HUES64 (cell line): ENCODE measurements around the gene AMBRA1.

Source experiments
- H3K27ac ChIP-seq: 2 replicates; pipeline ENCODE4 v1.7.0; 2013; ENCODE audit warnings: low read depth, low read length, inconsistent platforms
- H3K27me3 ChIP-seq: 2 replicates; pipeline ENCODE4 v1.6.1; 2013; ENCODE audit warnings: mild to moderate bottlenecking, low read length; ENCODE audit not compliant: insufficient read depth
- H3K36me3 ChIP-seq: 2 replicates; pipeline ENCODE4 v1.6.1; 2013; ENCODE audit warnings: mild to moderate bottlenecking, low read length; ENCODE audit not compliant: insufficient read depth
- H3K4me1 ChIP-seq: 2 replicates; pipeline ENCODE4 v1.6.1; 2013; ENCODE audit warnings: mild to moderate bottlenecking, low read length, moderate library complexity; ENCODE audit not compliant: insufficient read depth
- H3K4me3 ChIP-seq: 2 replicates; pipeline ENCODE4 v1.5.1; 2013; ENCODE audit warnings: mild to moderate bottlenecking, low read length, moderate library complexity
- H3K9ac ChIP-seq: 2 replicates; pipeline ENCODE4 v1.6.1; 2013; ENCODE audit warnings: mild to moderate bottlenecking, low read depth, low read length
- H3K9me3 ChIP-seq: 2 replicates; pipeline ENCODE4 v1.6.1; 2013; ENCODE audit warnings: low read depth, low read length; ENCODE audit not compliant: insufficient read depth
- WGBS: fragments of 150-250, 120-280 bp; methylation state at CpG from one replicate; pipeline ENCODE4 v1.1.7; 2013; ENCODE audit warnings: missing lambda C conversion rate; 5-methylcytosine and 5-hydroxymethylcytosine counted together

Gene AMBRA1

DNA sequence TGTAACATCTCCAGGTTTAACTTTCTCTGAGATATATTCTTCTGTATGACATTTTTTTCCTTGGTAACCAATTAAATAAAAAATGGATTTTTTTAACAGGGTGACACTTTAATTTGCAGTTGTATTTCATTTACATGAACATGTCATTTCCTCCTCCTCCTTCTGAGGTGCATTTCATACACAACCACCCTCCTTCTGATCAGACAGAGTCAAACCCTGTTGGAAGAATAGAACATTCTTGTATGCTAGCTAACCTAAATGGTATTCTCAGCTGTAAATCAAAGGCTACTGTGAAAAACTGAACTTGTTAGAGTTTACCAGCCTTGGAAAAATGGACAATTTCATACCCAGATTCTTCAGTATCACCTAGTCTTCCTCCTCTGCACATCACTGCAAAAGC, 149.5 kb downstream of the AMBRA1 start:
- H3K36me3 ChIP-seq: peaks cover 10% of the 10 kb centered on the region
- H3K9me3 ChIP-seq: no peaks in the 10 kb centered on the region
- H3K4me3 ChIP-seq: no peak overlapping the region
- H3K4me1 ChIP-seq: peaks cover 9% of the 10 kb centered on the region; the same call in 1 of the 2 replicates
- no peaks in the 10 kb centered on the region for H3K27me3 ChIP-seq
- no peak overlapping the region for H3K9ac ChIP-seq
- no peak overlapping the region for H3K27ac ChIP-seq

DNA sequence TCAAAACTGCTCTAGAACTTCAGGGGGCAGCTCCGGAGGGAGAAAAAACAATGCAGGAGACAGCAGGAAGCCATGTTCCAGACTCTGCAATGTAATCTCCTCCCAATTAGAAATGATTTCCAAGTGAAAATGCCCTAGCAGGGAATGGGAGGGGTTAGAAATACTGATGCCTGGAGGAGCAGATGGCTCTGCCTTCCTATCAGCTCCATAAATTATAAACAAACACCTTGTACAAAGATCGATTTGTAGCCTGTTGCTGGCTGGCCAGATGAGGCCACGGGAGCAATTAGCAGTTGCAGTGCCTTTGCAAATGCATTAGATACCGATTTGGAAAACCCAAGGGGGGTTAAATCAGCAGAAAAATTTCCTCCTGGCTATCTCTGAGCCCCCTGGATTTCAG, 155.6 kb downstream of the AMBRA1 start:
- Histone ChIP-seq H3K4me1 (peaks cover 30% of the 10 kb centered on the region), H3K36me3 (peaks cover 20% of the 10 kb centered on the region), H3K4me3 (no peak overlapping the region), H3K9ac (no peak overlapping the region), H3K27ac (no peak overlapping the region), H3K27me3 (no peaks in the 10 kb centered on the region), H3K9me3 (no peaks in the 10 kb centered on the region)
- 68% methylated on average over 4 of the region's 4 CpGs for WGBS

DNA sequence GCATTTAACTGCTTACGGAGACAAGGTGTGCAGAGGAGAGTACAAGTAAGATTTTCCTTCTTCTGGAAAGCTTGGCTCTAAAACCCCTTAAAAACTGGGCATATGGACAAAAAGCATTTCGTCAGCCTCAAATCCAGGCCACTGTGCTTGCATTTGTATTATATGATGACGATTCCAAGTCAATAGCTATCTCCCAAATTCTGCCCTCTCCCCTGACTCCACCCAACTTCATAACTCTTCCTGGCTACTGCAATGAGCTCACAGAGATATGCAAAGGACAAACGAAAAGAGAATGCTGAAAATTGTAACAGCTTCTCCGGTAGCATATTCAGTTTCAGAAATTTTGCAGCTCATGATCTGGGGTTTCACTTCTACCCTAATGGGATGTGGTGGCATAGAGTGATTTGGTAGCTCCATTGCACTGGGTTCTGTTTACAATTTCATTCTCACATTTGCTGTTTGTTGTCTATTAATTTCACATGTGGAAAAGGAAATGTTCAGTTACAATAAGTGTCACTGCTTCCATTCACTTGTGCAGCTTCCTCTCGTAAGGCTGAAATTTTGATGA, 156.6 kb downstream of the AMBRA1 start:
- H3K36me3 ChIP-seq: peaks cover 27% of the 10 kb centered on the region
- 97% methylated on average over 6 of the region's 6 CpGs for WGBS

DNA sequence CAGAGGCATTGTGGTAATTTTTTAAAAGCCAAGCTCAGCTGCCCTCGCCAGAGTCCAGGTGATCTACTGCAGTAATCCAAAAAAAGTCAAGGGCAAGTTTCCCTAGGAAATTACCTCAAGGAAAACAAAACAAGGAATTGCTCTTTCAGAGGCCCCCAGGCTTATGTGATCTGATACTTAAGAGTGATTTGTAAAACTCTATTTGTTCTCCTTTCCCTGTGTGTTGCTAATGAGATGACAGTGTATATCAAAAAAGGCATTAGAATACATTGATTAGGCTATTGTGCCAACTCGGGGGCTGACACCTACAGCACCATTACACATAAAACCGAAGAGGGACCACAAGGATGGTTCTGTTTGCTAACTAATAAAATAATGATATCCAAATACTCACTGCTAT, 157.7 kb downstream of the AMBRA1 start:
- H3K4me1 ChIP-seq: peaks cover 30% of the 10 kb centered on the region
- no peaks in the 10 kb centered on the region for H3K9me3 ChIP-seq
- H3K27me3 ChIP-seq: no peaks in the 10 kb centered on the region
- H3K4me3 ChIP-seq: no peak overlapping the region
- 44% methylated on average over 2 of the region's 3 CpGs for WGBS
- peaks cover 35% of the 10 kb centered on the region for H3K36me3 ChIP-seq
- H3K9ac ChIP-seq: no peak overlapping the region
- H3K27ac ChIP-seq: peak overlapping the region; percentile 23; the same call in 1 of the 2 replicates

More for the DNA sequence above, 156.6 kb downstream of the AMBRA1 start:
- Histone ChIP-seq H3K9ac (no peak overlapping the region), H3K4me1 (peaks cover 30% of the 10 kb centered on the region), H3K4me3 (no peak overlapping the region), H3K9me3 (no peaks in the 10 kb centered on the region), H3K27ac (no peak overlapping the region), H3K27me3 (no peaks in the 10 kb centered on the region)

DNA sequence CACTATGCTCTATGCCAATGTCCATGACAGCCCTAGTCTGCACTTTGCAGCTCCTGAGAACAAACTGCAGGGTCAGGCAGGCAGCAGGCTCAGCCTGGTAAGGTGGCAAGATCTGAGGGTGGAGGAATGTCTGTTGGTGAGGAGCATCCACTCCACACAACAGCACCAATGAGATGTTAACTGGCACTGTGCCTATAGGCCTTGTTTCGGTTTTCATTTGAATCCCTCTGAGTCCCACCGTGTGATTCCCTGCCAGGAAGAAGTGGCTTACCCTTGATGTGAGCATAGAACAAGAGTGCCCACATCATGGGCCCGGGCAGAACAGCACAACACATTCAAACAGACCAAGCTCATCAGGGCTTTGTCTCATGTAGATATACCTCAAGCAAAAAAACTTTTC, 158.1 kb downstream of the AMBRA1 start:
- Histone ChIP-seq H3K27me3 (no peaks in the 10 kb centered on the region), H3K9ac (peak overlapping the region; percentile 28), H3K4me3 (no peak overlapping the region), H3K36me3 (peaks cover 39% of the 10 kb centered on the region), H3K4me1 (peaks cover 30% of the 10 kb centered on the region), H3K27ac (peak overlapping the region; percentile 23; the same call in 1 of the 2 replicates), H3K9me3 (no peaks in the 10 kb centered on the region)
- WGBS: 79% methylated on average over 3 of the region's 3 CpGs

DNA sequence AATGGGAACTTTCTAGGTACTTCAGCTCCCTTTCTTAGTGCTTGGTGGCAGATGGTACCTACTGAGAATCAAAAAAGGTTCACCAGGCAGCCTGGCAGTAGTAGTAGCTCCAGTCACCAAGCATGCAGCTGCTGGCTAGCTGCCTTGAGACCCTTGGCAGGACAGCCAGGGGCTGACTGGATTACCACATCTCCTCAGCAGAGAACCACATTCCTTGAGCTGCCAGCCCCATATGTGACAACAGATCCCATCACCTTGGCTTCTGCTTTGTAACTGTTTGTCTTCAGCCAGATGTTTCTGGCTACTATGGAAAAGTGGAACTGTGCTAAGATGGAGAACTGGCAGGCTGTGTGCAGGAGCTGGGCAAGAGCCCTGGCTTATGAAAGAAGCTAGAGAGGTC, 162.6 kb downstream of the AMBRA1 start:
- H3K4me1 ChIP-seq: peaks cover 17% of the 10 kb centered on the region
- no peak overlapping the region for H3K9ac ChIP-seq
- no peak overlapping the region for H3K27ac ChIP-seq
- no peaks in the 10 kb centered on the region for H3K27me3 ChIP-seq
- no peaks in the 10 kb centered on the region for H3K9me3 ChIP-seq
- peaks cover 42% of the 10 kb centered on the region for H3K36me3 ChIP-seq
- H3K4me3 ChIP-seq: no peak overlapping the region

DNA sequence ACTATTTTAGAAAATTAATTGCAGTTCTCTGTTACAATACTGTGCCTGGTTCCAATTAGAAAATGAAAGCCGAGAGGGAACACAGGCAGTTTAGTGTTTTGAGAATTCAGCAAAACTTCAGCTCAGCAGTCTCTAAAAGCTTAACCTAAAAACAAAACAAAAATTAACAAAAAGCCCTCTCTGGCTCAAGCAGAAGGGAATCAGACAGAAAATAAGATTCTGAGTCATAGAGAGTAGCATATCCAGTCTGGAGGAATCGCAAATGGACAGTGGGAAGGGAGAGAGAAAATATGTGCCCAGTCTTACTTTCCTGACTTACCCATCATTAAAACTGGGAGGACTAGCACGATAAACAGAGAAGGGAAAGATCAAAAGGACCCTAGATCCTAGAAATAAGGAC, 164.1 kb downstream of the AMBRA1 start:
- no peak overlapping the region for H3K4me3 ChIP-seq
- no peak overlapping the region for H3K27ac ChIP-seq
- no peaks in the 10 kb centered on the region for H3K9me3 ChIP-seq
- H3K27me3 ChIP-seq: no peaks in the 10 kb centered on the region
- peaks cover 39% of the 10 kb centered on the region for H3K36me3 ChIP-seq
- no peak overlapping the region for H3K9ac ChIP-seq
- 98% methylated on average over 2 of the region's 3 CpGs for WGBS
- H3K4me1 ChIP-seq: peaks cover 10% of the 10 kb centered on the region; the same call in 1 of the 2 replicates

DNA sequence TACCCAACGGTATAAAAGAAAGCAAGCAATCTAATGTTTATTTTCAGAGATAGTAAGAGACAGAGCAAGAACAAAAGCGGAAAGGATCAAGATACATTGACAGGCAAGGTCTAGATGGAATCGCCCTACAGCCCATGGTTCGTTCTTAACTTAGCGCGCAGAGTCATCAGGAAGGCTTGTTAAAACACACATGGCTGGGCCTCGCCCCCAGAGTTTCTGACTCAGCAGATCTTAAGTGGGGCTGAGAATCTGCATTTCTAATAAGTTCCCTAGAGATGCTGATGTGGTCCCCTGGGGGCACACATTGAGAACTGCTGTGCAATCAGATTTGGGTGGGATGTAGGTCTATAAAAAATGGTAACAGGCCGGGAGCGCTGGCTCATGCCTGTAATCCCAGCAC, 166.5 kb downstream of the AMBRA1 start:
- 63% methylated on average over 9 of the region's 9 CpGs for WGBS
- H3K4me3 ChIP-seq: no peak overlapping the region
- no peaks in the 10 kb centered on the region for H3K9me3 ChIP-seq
- H3K27me3 ChIP-seq: no peaks in the 10 kb centered on the region
- 0 out of 2 replicates have a peak overlapping the region, but pooled peaks have one; percentile 15 for H3K27ac ChIP-seq
- H3K36me3 ChIP-seq: peaks cover 23% of the 10 kb centered on the region
- peaks cover 10% of the 10 kb centered on the region; the same call in 1 of the 2 replicates for H3K4me1 ChIP-seq
- no peak overlapping the region for H3K9ac ChIP-seq

DNA sequence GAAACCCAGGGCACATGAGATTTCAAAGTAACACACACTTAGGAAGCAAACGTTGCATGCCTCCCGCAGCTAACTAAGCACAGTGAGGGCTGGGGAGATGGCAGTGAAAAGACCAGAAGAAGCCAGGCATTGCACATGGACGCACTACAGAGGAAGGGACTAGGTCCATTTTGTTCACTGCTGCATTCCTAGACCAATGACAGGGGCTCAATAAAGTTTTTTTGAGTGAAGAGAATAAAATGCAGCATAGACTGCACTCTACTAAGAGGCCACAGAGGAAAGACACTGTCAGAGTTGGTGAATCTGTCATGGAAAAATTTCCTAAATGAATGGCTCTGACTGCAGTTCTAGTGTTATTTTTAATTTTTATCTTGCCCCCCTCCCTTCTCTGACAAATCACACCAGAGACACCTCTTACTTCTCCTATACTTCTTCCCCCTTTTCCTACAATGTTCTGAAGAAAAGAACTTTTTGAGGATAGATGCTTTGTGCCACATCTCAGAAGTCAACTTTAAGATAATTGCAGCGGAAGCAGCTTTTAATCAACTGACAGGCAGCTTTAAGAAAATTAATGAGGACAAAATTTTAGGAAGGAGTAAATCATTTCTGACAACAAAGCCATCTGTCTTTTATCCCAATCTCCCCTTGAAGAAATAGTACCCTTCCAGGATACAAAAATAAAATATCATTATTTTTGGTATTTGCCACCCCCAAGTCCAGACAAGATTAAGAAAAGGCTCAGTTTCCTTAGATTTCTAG, 167.4 kb downstream of the AMBRA1 start:
- peaks cover 23% of the 10 kb centered on the region for H3K36me3 ChIP-seq
- H3K9me3 ChIP-seq: no peaks in the 10 kb centered on the region
- no peak overlapping the region for H3K27ac ChIP-seq
- H3K9ac ChIP-seq: no peak overlapping the region
- no peaks in the 10 kb centered on the region for H3K27me3 ChIP-seq
- no peak overlapping the region for H3K4me3 ChIP-seq
- WGBS: 86% methylated on average over 4 of the region's 4 CpGs
- H3K4me1 ChIP-seq: peaks cover 10% of the 10 kb centered on the region; the same call in 1 of the 2 replicates

DNA sequence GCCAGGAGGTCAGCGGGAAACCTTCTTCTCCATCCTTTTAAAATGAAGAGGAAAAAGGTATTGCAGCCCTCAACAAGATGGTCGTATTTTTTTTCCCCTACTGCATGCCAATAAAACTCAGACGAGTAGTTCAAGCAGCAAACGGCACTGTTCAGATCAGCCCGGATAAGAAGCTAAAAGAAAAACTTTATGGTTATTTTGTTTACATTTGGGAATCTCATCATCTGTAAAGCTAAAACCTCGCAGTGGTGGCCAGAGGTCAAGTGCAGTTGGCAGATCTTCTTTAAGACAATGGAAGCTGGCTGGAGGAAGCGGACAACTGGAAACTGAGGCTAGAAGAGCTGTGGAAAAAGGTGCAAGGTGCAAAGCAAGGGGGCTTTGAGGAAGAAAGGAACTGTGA, 171.2 kb downstream of the AMBRA1 start:
- no peak overlapping the region for H3K9ac ChIP-seq
- H3K9me3 ChIP-seq: no peaks in the 10 kb centered on the region
- H3K36me3 ChIP-seq: peaks cover 14% of the 10 kb centered on the region
- H3K4me3 ChIP-seq: no peak overlapping the region
- no peak overlapping the region for H3K27ac ChIP-seq
- peaks cover 14% of the 10 kb centered on the region; the same call in 1 of the 2 replicates for H3K4me1 ChIP-seq
- WGBS: 96% methylated on average over 7 of the region's 7 CpGs
- H3K27me3 ChIP-seq: no peaks in the 10 kb centered on the region

DNA sequence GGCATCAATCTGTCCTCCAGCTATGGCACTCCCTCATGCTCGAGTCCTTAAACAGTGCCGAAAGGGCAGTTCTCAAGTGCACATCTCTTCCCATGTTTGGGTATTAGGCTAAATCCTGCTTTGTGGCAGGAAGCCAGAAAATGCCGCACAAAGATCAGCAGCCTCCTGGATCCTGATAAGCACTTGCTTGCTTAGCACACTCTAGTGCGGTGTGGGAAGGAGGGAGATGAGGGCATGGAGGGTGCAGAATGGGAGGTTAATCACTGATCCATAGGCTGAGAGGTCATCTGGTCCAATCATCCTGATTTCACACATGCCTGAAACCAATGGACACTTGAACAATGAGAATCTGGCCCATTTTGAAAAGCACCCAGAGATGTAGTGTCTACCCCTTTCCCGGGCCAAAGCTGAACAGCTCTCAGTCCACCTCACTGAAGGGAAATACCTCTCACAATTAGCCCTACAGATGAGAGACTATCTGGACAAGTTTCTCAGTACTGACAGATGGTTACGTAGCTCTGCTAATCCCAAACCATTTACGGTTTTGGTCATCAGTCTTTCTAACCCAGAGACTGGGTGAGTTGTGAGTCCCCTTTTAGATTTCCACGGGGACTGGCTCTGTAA, 172.5 kb downstream of the AMBRA1 start:
- 97% methylated on average over 8 of the region's 8 CpGs for WGBS
- Histone ChIP-seq H3K9me3 (no peaks in the 10 kb centered on the region), H3K9ac (no peak overlapping the region), H3K4me3 (no peak overlapping the region), H3K4me1 (peaks cover 12% of the 10 kb centered on the region; the same call in 1 of the 2 replicates), H3K27ac (no peak overlapping the region), H3K27me3 (no peaks in the 10 kb centered on the region), H3K36me3 (peaks cover 18% of the 10 kb centered on the region)
